ENCODE data around the gene CACNG5. TPM values are rescaled to one million over a fixed set of nuclear protein-coding genes. Genes with fewer than 3 reads are reported as not detected.

The CACNG5 gene
- polyA plus RNA-seq, 3 donors, result not detected

GRCh38 chr17:66925811-66926500 lies 91.0 kb downstream of the CACNG5 start:
- H3K4me3 Mint-ChIP-seq, result no peak overlapping the region
- Histone ChIP-seq H2AFZ (ENCODE audit: insufficient read depth, low read depth, low read length, poor library complexity, severe bottlenecking) (no peak overlapping the region), H3K27me3 (ENCODE audit: control insufficient read depth in 2 of 2, insufficient read depth in 2 of 2, low read length in 2 of 2) (peaks cover 0 to 2% of the 10 kb centered on the region in 2 donors), H4K20me1 (ENCODE audit: insufficient read depth, low read length) (no peaks in the 10 kb centered on the region), H3K79me2 (ENCODE audit: insufficient read depth, low read length) (no peaks in the 10 kb centered on the region), H3K4me1 (ENCODE audit: control insufficient read depth in 1 of 2, insufficient read depth in 2 of 2, low read length in 2 of 2) (no peaks in the 10 kb centered on the region), H3K4me3 (replicated peaks in 1 of 3; ENCODE audit: low read depth in 2 of 3, low read length in 3 of 3) (no peak overlapping the region), H3K4me2 (replicated peaks; ENCODE audit: extremely low read depth, low read length, poor library complexity, severe bottlenecking) (no peak overlapping the region), H3K9ac (ENCODE audit: insufficient read depth, low read length, poor library complexity, severe bottlenecking) (no peak overlapping the region), H3K9me3 (replicated peaks in 1 of 2; ENCODE audit: control insufficient read depth in 1 of 2, insufficient read depth in 1 of 2, low read length in 2 of 2) (no peaks in the 10 kb centered on the region), H3K36me3 (replicated peaks in 1 of 2; ENCODE audit: control insufficient read depth in 1 of 2, insufficient read depth in 2 of 2, low read length in 2 of 2) (no peaks in the 10 kb centered on the region), H3K27ac (ENCODE audit: low read depth in 1 of 2, low read length in 2 of 2) (no peak overlapping the region)
- H3K27ac Mint-ChIP-seq, result no peak overlapping the region
- peaks cover 0 to 12% (median 8%) of the 10 kb centered on the region in 7 donors for H3K9me3 Mint-ChIP-seq
- intact Hi-C loops (cut with micrococcal nuclease), result no loop called here
- WGBS (ENCODE audit: insufficient coverage), result 94% methylated on average over 5 of the region's 8 CpGs
- H3K36me3 Mint-ChIP-seq, result no peaks in the 10 kb centered on the region
- peaks cover 2 to 7% (median 4%) of the 10 kb centered on the region in 3 donors for H3K27me3 Mint-ChIP-seq (ENCODE audit: low read depth in 3 of 3)
- no peak for DNase-seq
- H3K4me1 Mint-ChIP-seq, result no peaks in the 10 kb centered on the region
- TF ChIP-seq CTCF (IDR thresholded peaks at IDR 0.05), result no peak

GRCh38 chr17:66928949-66929348 lies 94.0 kb downstream of the CACNG5 start:
- H3K9me3 ChIP-seq (replicated peaks in 1 of 2; ENCODE audit: control insufficient read depth in 1 of 2, insufficient read depth in 1 of 2, low read length in 2 of 2), result no peaks in the 10 kb centered on the region
- no peaks in the 10 kb centered on the region for H3K36me3 ChIP-seq (replicated peaks in 1 of 2; ENCODE audit: control insufficient read depth in 1 of 2, insufficient read depth in 2 of 2, low read length in 2 of 2)
- H3K27ac ChIP-seq (ENCODE audit: low read depth in 1 of 2, low read length in 2 of 2), result no peak overlapping the region
- no peak overlapping the region for H3K9ac ChIP-seq (ENCODE audit: insufficient read depth, low read length, poor library complexity, severe bottlenecking)
- no CpG with 5 or more reads among the region's 5 CpGs for WGBS (ENCODE audit: insufficient coverage)
- intact Hi-C loops (cut with micrococcal nuclease), result no loop called here
- no peaks in the 10 kb centered on the region for H3K4me1 Mint-ChIP-seq
- no peaks in the 10 kb centered on the region for H3K79me2 ChIP-seq (ENCODE audit: insufficient read depth, low read length)
- no peaks in the 10 kb centered on the region for H3K4me1 ChIP-seq (ENCODE audit: control insufficient read depth in 1 of 2, insufficient read depth in 2 of 2, low read length in 2 of 2)
- no peak overlapping the region for H3K27ac Mint-ChIP-seq
- peaks cover 0 to 2% of the 10 kb centered on the region in 2 donors for H3K27me3 ChIP-seq (ENCODE audit: control insufficient read depth in 2 of 2, insufficient read depth in 2 of 2, low read length in 2 of 2)
- no peaks in the 10 kb centered on the region for H3K36me3 Mint-ChIP-seq
- H2AFZ ChIP-seq (ENCODE audit: insufficient read depth, low read depth, low read length, poor library complexity, severe bottlenecking), result no peak overlapping the region
- no peak for DNase-seq
- H3K9me3 Mint-ChIP-seq, result peaks cover 0 to 9% (median 0%) of the 10 kb centered on the region in 7 donors
- no peak overlapping the region for H3K4me3 Mint-ChIP-seq
- no peaks in the 10 kb centered on the region for H4K20me1 ChIP-seq (ENCODE audit: insufficient read depth, low read length)
- no peak for TF ChIP-seq CTCF (IDR thresholded peaks at IDR 0.05)
- no peak overlapping the region for H3K4me3 ChIP-seq (replicated peaks in 1 of 3; ENCODE audit: low read depth in 2 of 3, low read length in 3 of 3)
- peaks cover 3 to 5% (median 5%) of the 10 kb centered on the region in 3 donors for H3K27me3 Mint-ChIP-seq (ENCODE audit: low read depth in 3 of 3)
- H3K4me2 ChIP-seq (replicated peaks; ENCODE audit: extremely low read depth, low read length, poor library complexity, severe bottlenecking), result no peak overlapping the region

Measured in CD14-positive monocyte (primary cell).